HG03175 (cell line): ENCODE data around the gene TATDN2.

Experiments
- ATAC-seq: cut with Tn5 transposase; IDR thresholded peaks from one replicate; pipeline ENCODE4 v1.9.1; 2021; ENCODE audit warnings: mild to moderate bottlenecking, moderate library complexity; ENCODE audit not compliant: unreplicated experiment

TATDN2 gene

GRCh38 chr3:10315771-10316344, 67.6 kb downstream of the TATDN2 start:
- no peak for ATAC-seq

- no peak for ATAC-seq
Measured at GRCh38 chr3:10317311-10317960, 69.2 kb downstream of the TATDN2 start.

GRCh38 chr3:10317961-10318350, 69.7 kb downstream of the TATDN2 start:
- no peak for ATAC-seq

GRCh38 chr3:10319251-10319650, 71.0 kb downstream of the TATDN2 start:
- no peak for ATAC-seq

GRCh38 chr3:10319804-10320203, 71.5 kb downstream of the TATDN2 start:
- no peak for ATAC-seq

GRCh38 chr3:10320320-10320677, 72.0 kb downstream of the TATDN2 start:
- ATAC-seq, result peak; percentile 3

- ATAC-seq, result no peak
Measured at GRCh38 chr3:10321630-10322351, 73.5 kb downstream of the TATDN2 start.

- no peak for ATAC-seq
Measured at GRCh38 chr3:10322352-10322710, 74.1 kb downstream of the TATDN2 start.

GRCh38 chr3:10327592-10327991, 79.3 kb downstream of the TATDN2 start:
- ATAC-seq, result no peak

GRCh38 chr3:10328460-10329071, 80.3 kb downstream of the TATDN2 start:
- ATAC-seq, result no peak

GRCh38 chr3:10329495-10330015, 81.3 kb downstream of the TATDN2 start:
- no peak for ATAC-seq

GRCh38 chr3:10330319-10330718, 82.1 kb downstream of the TATDN2 start:
- no peak for ATAC-seq
